ENCODE measurements around the gene TLR1.

The TLR1 gene

DNA sequence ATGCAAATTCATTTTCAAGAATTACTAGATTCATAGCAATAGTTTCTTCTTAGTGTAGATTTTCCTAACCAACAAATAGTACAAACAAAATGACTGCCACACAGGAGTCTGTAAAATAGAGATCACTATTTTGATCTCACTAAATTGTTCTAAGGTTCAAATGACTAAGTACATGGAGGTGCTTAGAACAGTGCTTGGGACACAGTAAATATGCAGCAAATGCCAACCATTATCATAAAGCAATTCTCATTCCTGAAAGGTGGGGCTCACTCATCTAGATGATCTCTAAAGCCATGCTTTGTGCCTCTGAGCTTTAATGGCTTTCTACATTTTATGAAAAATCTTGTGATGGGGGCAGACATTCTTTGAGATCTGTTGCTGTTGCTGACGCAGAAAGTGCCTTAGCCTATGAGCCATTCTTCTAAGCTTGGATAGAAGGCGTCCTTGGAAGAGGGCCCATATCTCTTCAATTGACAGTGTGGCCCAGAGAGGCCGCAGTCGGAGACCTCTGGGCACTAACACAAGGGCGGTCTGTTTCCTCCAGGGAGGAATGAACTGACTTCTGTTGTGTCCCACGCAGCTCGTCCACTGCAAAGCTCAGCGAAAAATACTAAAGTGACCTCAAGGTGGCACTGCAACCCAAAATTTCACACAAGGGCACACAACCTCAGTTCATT lies 45.3 kb downstream of the TLR1 start:
- no peaks in the 10 kb centered on the region for H3K4me1 ChIP-seq (ENCODE audit: control insufficient read depth, insufficient read depth, low read length)
- no peak for TF ChIP-seq ZNF423 (tag by site-specific recombination; IDR thresholded peaks at IDR 0.05)
- peak; percentile 65 for TF ChIP-seq ZNF654 (tag by site-specific recombination; IDR thresholded peaks at IDR 0.05; ENCODE audit: low read depth)
- no peak for TF ChIP-seq ZNF555 (tag by site-specific recombination; conservative IDR thresholded peaks at IDR 0.05)
- TF ChIP-seq ZNF366 (tag by site-specific recombination; conservative IDR thresholded peaks at IDR 0.05), result no peak
- H3K27ac ChIP-seq (ENCODE audit: extremely low read depth, low read depth, low read length), result no peak overlapping the region
- ChIA-PET CTCF (interaction anchor here (0.5 to 6.7 kb wide), 39 partner anchors 10 to 663 kb away, joined by 3 to 44 read pairs (median 4); partner anchors contain the start of genes FAM114A1, TLR1, TLR10 and TLR6), POLR2A (no interaction called here)
- H3K4me3 ChIP-seq (ENCODE audit: low read depth, low read length), result no peak overlapping the region
- no peaks in the 10 kb centered on the region for H3K9me3 ChIP-seq (ENCODE audit: control insufficient read depth, insufficient read depth, low read depth, low read length)
- H3K36me3 ChIP-seq (ENCODE audit: control insufficient read depth in 2 of 2, insufficient read depth in 1 of 2, low read length in 2 of 2), result no peaks in the 10 kb centered on the region

DNA sequence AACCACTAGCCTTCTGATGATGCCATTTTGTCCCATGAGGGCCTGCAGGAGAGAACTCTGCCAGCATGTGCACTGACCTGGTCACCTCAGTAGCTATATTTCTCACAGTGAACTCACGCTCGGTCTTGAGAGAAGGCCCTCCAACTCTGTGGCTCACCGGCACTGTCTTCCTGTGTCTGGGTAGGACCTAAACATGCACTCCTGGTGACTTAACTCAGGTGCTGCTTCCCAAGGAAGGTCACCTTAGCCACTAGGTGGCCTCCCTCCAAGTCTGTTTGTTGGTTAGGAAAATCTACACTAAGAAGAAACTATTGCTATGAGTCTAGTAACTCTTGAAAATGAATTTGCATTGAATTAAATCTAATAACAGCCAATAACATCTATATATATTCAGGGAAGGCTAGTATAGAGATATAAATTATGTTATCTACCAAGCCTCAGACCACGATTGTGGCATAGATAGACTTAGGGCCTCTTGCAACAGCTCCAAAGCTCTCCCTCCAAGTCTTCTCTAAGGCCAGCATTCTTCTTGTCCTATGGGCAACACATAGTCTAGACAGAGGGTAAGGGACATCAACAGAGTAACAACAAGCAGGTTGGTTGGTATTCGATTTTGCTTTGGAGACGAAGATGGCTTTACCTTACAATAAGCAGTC lies 46.5 kb downstream of the TLR1 start:
- no peaks in the 10 kb centered on the region for H3K9me3 ChIP-seq (ENCODE audit: control insufficient read depth, insufficient read depth, low read depth, low read length)
- H3K27ac ChIP-seq (ENCODE audit: extremely low read depth, low read depth, low read length), result no peak overlapping the region
- H3K36me3 ChIP-seq (ENCODE audit: control insufficient read depth in 2 of 2, insufficient read depth in 1 of 2, low read length in 2 of 2), result no peaks in the 10 kb centered on the region
- no peaks in the 10 kb centered on the region for H3K4me1 ChIP-seq (ENCODE audit: control insufficient read depth, insufficient read depth, low read length)
- POLR2A ChIA-PET, result no interaction called here
- no peak overlapping the region for H3K4me3 ChIP-seq (ENCODE audit: low read depth, low read length)
- CTCF ChIA-PET, result interaction anchor here (0.6 to 6.7 kb wide), 16 partner anchors 11 to 904 kb away, joined by 3 to 44 read pairs (median 6); partner anchors contain the start of genes FAM114A1, TLR1 and TLR10
- TF ChIP-seq SCRT2 (tag by site-specific recombination; IDR thresholded peaks at IDR 0.05) (no peak), ZNF391 (tag by site-specific recombination; IDR thresholded peaks at IDR 0.05; ENCODE audit: borderline replicate concordance, low read depth) (no peak), ZNF843 (tag by site-specific recombination; IDR thresholded peaks at IDR 0.05) (no peak), MZF1 (tag by site-specific recombination; IDR thresholded peaks at IDR 0.05; ENCODE audit: borderline replicate concordance) (no peak), ZNF747 (tag by site-specific recombination; IDR thresholded peaks at IDR 0.05) (no peak), ZNF792 (tag by site-specific recombination; IDR thresholded peaks at IDR 0.05) (no peak), ZNF585B (tag by site-specific recombination; IDR thresholded peaks at IDR 0.05) (no peak), TRIM28 (IDR thresholded peaks at IDR 0.05; ENCODE audit: borderline replicate concordance, low read length) (no peak), ZFP37 (tag by site-specific recombination; IDR thresholded peaks at IDR 0.05) (no peak), ZNF121 (tag by site-specific recombination; IDR thresholded peaks at IDR 0.05) (no peak), GLI4 (tag by site-specific recombination; IDR thresholded peaks at IDR 0.05) (no peak)
- TF ChIP-seq, protein P1, sequence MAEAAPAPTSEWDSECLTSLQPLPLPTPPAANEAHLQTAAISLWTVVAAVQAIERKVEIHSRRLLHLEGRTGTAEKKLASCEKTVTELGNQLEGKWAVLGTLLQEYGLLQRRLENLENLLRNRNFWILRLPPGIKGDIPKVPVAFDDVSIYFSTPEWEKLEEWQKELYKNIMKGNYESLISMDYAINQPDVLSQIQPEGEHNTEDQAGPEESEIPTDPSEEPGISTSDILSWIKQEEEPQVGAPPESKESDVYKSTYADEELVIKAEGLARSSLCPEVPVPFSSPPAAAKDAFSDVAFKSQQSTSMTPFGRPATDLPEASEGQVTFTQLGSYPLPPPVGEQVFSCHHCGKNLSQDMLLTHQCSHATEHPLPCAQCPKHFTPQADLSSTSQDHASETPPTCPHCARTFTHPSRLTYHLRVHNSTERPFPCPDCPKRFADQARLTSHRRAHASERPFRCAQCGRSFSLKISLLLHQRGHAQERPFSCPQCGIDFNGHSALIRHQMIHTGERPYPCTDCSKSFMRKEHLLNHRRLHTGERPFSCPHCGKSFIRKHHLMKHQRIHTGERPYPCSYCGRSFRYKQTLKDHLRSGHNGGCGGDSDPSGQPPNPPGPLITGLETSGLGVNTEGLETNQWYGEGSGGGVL (tag by site-specific recombination; IDR thresholded peaks at IDR 0.05), result no peak
- TF ChIP-seq, protein P2, sequence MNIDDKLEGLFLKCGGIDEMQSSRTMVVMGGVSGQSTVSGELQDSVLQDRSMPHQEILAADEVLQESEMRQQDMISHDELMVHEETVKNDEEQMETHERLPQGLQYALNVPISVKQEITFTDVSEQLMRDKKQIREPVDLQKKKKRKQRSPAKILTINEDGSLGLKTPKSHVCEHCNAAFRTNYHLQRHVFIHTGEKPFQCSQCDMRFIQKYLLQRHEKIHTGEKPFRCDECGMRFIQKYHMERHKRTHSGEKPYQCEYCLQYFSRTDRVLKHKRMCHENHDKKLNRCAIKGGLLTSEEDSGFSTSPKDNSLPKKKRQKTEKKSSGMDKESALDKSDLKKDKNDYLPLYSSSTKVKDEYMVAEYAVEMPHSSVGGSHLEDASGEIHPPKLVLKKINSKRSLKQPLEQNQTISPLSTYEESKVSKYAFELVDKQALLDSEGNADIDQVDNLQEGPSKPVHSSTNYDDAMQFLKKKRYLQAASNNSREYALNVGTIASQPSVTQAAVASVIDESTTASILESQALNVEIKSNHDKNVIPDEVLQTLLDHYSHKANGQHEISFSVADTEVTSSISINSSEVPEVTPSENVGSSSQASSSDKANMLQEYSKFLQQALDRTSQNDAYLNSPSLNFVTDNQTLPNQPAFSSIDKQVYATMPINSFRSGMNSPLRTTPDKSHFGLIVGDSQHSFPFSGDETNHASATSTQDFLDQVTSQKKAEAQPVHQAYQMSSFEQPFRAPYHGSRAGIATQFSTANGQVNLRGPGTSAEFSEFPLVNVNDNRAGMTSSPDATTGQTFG (tag by site-specific recombination; IDR thresholded peaks at IDR 0.05; ENCODE audit: borderline replicate concordance), result no peak
- TF ChIP-seq, protein P3, sequence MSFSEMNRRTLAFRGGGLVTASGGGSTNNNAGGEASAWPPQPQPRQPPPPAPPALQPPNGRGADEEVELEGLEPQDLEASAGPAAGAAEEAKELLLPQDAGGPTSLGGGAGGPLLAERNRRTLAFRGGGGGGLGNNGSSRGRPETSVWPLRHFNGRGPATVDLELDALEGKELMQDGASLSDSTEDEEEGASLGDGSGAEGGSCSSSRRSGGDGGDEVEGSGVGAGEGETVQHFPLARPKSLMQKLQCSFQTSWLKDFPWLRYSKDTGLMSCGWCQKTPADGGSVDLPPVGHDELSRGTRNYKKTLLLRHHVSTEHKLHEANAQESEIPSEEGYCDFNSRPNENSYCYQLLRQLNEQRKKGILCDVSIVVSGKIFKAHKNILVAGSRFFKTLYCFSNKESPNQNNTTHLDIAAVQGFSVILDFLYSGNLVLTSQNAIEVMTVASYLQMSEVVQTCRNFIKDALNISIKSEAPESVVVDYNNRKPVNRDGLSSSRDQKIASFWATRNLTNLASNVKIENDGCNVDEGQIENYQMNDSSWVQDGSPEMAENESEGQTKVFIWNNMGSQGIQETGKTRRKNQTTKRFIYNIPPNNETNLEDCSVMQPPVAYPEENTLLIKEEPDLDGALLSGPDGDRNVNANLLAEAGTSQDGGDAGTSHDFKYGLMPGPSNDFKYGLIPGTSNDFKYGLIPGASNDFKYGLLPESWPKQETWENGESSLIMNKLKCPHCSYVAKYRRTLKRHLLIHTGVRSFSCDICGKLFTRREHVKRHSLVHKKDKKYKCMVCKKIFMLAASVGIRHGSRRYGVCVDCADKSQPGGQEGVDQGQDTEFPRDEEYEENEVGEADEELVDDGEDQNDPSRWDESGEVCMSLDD (tag by site-specific recombination; IDR thresholded peaks at IDR 0.05), result no peak
- TF ChIP-seq, protein P4, sequence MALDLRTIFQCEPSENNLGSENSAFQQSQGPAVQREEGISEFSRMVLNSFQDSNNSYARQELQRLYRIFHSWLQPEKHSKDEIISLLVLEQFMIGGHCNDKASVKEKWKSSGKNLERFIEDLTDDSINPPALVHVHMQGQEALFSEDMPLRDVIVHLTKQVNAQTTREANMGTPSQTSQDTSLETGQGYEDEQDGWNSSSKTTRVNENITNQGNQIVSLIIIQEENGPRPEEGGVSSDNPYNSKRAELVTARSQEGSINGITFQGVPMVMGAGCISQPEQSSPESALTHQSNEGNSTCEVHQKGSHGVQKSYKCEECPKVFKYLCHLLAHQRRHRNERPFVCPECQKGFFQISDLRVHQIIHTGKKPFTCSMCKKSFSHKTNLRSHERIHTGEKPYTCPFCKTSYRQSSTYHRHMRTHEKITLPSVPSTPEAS (tag by site-specific recombination; IDR thresholded peaks at IDR 0.05), result no peak
- TF ChIP-seq, protein P5, sequence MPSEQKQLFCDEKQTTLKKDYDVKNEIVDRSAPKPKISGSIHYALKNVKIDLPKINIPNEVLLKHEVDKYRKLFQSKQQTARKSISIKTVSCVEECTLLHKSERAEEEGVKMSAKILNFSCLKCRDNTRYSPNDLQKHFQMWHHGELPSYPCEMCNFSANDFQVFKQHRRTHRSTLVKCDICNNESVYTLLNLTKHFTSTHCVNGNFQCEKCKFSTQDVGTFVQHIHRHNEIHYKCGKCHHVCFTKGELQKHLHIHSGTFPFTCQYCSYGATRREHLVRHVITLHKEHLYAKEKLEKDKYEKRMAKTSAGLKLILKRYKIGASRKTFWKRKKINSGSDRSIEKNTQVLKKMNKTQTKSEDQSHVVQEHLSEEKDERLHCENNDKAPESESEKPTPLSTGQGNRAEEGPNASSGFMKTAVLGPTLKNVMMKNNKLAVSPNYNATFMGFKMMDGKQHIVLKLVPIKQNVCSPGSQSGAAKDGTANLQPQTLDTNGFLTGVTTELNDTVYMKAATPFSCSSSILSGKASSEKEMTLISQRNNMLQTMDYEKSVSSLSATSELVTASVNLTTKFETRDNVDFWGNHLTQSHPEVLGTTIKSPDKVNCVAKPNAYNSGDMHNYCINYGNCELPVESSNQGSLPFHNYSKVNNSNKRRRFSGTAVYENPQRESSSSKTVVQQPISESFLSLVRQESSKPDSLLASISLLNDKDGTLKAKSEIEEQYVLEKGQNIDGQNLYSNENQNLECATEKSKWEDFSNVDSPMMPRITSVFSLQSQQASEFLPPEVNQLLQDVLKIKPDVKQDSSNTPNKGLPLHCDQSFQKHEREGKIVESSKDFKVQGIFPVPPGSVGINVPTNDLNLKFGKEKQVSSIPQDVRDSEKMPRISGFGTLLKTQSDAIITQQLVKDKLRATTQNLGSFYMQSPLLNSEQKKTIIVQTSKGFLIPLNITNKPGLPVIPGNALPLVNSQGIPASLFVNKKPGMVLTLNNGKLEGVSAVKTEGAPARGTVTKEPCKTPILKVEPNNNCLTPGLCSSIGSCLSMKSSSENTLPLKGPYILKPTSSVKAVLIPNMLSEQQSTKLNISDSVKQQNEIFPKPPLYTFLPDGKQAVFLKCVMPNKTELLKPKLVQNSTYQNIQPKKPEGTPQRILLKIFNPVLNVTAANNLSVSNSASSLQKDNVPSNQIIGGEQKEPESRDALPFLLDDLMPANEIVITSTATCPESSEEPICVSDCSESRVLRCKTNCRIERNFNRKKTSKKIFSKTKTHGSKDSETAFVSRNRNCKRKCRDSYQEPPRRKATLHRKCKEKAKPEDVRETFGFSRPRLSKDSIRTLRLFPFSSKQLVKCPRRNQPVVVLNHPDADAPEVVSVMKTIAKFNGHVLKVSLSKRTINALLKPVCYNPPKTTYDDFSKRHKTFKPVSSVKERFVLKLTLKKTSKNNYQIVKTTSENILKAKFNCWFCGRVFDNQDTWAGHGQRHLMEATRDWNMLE (tag by site-specific recombination; conservative IDR thresholded peaks at IDR 0.05; ENCODE audit: low read depth), result no peak

All from HEK293 (cell line).